Measurements from ENCODE around the gene USP1. TPM values are rescaled to one million over a fixed set of nuclear protein-coding genes. Genes with fewer than 3 reads are reported as not detected.

Gene USP1
- polyA plus RNA-seq, 1 donor from 2014 or later = 20.3 TPM

GRCh38 chr1:62481681-62482080 is 44.8 kb downstream of the USP1 start:
- no peaks in the 10 kb centered on the region for H3F3A ChIP-seq (ENCODE audit: insufficient read depth, low read length, poor library complexity, severe bottlenecking)
- TF ChIP-seq EP300 (conservative IDR thresholded peaks at IDR 0.05; ENCODE audit: poor library complexity, severe bottlenecking) = no peak
- no peak for TF ChIP-seq TAF1 (IDR thresholded peaks at IDR 0.05; ENCODE audit: low read depth)
- TF ChIP-seq MXI1 (conservative IDR thresholded peaks at IDR 0.05; ENCODE audit: poor library complexity, severe bottlenecking) = no peak
- TF ChIP-seq POLR2AphosphoS5 (IDR thresholded peaks at IDR 0.05) = no peak
- TF ChIP-seq CTCF (IDR thresholded peaks at IDR 0.05; ENCODE audit: poor library complexity, severe bottlenecking) = no peak
- no peak for TF ChIP-seq RAD21 (conservative IDR thresholded peaks at IDR 0.05)
- no peak for TF ChIP-seq REST (IDR thresholded peaks at IDR 0.05; ENCODE audit: borderline replicate concordance)
- no peak for TF ChIP-seq EZH2 (IDR thresholded peaks at IDR 0.05; ENCODE audit: borderline replicate concordance, insufficient read depth, low read length, poor library complexity, severe bottlenecking)
- TF ChIP-seq SMC3 (conservative IDR thresholded peaks at IDR 0.05; ENCODE audit: poor library complexity) = no peak
- no peak overlapping the region for H3K27ac ChIP-seq (ENCODE audit: low read length)
- no peaks in the 10 kb centered on the region for H3K9me2 ChIP-seq (ENCODE audit: insufficient read depth, low read length)
- H4K20me1 ChIP-seq (ENCODE audit: insufficient read depth) = no peaks in the 10 kb centered on the region
- H3K36me3 ChIP-seq (ENCODE audit: insufficient read depth, low read length) = no peaks in the 10 kb centered on the region
- H2AFZ ChIP-seq (ENCODE audit: low read depth, low read length) = no peak overlapping the region
- H3K4me2 ChIP-seq (ENCODE audit: low read length) = no peak overlapping the region
- H3K79me2 ChIP-seq (replicated peaks; ENCODE audit: insufficient read depth, low read length) = no peaks in the 10 kb centered on the region
- no peak overlapping the region for H3K4me3 ChIP-seq (ENCODE audit: low read length)
- H3K9me3 ChIP-seq (ENCODE audit: low read length) = no peaks in the 10 kb centered on the region
- H3K9ac ChIP-seq (ENCODE audit: low read length) = no peak overlapping the region
- no peaks in the 10 kb centered on the region for H3K27me3 ChIP-seq (ENCODE audit: insufficient read depth, low read depth, low read length)

- Histone ChIP-seq H3K79me2 (replicated peaks; ENCODE audit: insufficient read depth, low read length) (no peaks in the 10 kb centered on the region), H3K9me2 (ENCODE audit: insufficient read depth, low read length) (no peaks in the 10 kb centered on the region), H2AFZ (ENCODE audit: low read depth, low read length) (no peak overlapping the region), H3K27ac (ENCODE audit: low read length) (no peak overlapping the region), H4K20me1 (ENCODE audit: insufficient read depth) (no peaks in the 10 kb centered on the region), H3K27me3 (ENCODE audit: insufficient read depth, low read depth, low read length) (no peaks in the 10 kb centered on the region), H3F3A (ENCODE audit: insufficient read depth, low read length, poor library complexity, severe bottlenecking) (no peaks in the 10 kb centered on the region), H3K9ac (ENCODE audit: low read length) (no peak overlapping the region), H3K36me3 (ENCODE audit: insufficient read depth, low read length) (no peaks in the 10 kb centered on the region), H3K4me2 (ENCODE audit: low read length) (no peak overlapping the region), H3K4me3 (ENCODE audit: low read length) (no peak overlapping the region), H3K9me3 (ENCODE audit: low read length) (no peaks in the 10 kb centered on the region)
- no peak for TF ChIP-seq SMC3 (conservative IDR thresholded peaks at IDR 0.05; ENCODE audit: poor library complexity)
- TF ChIP-seq CTCF (IDR thresholded peaks at IDR 0.05; ENCODE audit: poor library complexity, severe bottlenecking) = no peak
- no peak for TF ChIP-seq POLR2AphosphoS5 (IDR thresholded peaks at IDR 0.05)
- TF ChIP-seq EZH2 (IDR thresholded peaks at IDR 0.05; ENCODE audit: borderline replicate concordance, insufficient read depth, low read length, poor library complexity, severe bottlenecking) = no peak
- no peak for TF ChIP-seq TAF1 (IDR thresholded peaks at IDR 0.05; ENCODE audit: low read depth)
- TF ChIP-seq MXI1 (conservative IDR thresholded peaks at IDR 0.05; ENCODE audit: poor library complexity, severe bottlenecking) = no peak
- no peak for TF ChIP-seq EP300 (conservative IDR thresholded peaks at IDR 0.05; ENCODE audit: poor library complexity, severe bottlenecking)
- no peak for TF ChIP-seq REST (IDR thresholded peaks at IDR 0.05; ENCODE audit: borderline replicate concordance)
- TF ChIP-seq RAD21 (conservative IDR thresholded peaks at IDR 0.05) = no peak
Measured at GRCh38 chr1:62484824-62485468, 48.1 kb downstream of the USP1 start.

Measured in neural cell (in vitro differentiated cells).